RPMI7951 (cell line): ENCODE results near the gene PERP. TPM values are rescaled to one million over a fixed set of nuclear protein-coding genes. Genes with fewer than 3 reads are reported as not detected.
A peak's percentile ranks its signal among the peaks of the same experiment; 100 is the strongest.
"Not testable (repeated sequence)": the region's sequence is repeated elsewhere in the genome, so short reads cannot be mapped to it uniquely, and the experiment has no call there.

Experiments used
- DNase-seq: peaks from one replicate; pipeline ENCODE4 v3.0.0-alpha.2; 2012; ENCODE audit warnings: low read depth
- total RNA-seq: library from RNA; depleted of rRNA; stranded (reverse); fragments of >200 nt; shearing (Covaris generic); gene quantifications from 2 replicates; pipeline ENCODE4 v1.2.3, GENCODE V29; 2014; rRNA removed

PERP gene
- 37.5 and 40.6 TPM in 2 replicates for total RNA-seq

- peak; percentile 76 for DNase-seq
Measured at GRCh38 chr6:138107078-138107751, at the start of gene PERP. Gene PERP, minus strand, starts transcription at chr6:138107419. Its CDS starts 79 bp downstream, at chr6:138107340.

- DNase-seq: no peak
Measured at GRCh38 chr6:138155443-138155842, 48.2 kb upstream of the PERP start.

DNA sequence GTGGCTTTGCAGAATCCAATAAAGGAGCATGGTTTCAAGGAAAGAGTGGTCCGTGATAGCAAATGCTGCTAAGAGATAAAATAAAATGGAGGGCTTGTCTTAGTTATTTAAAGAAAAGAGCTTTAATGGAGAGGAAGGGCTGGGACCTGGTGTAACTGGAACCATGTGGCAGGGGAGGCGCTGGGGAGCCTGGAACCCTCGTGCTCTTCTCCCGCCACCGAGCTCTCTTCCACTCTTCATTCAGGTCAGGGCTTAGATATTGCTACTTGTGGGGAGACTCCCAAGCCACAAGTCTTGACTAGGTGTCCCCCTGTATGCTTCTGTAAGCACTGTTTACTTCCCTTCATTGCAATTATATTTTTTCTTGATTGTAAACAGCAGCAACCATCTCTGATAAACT lies 39.3 kb upstream of the PERP start:
- DNase-seq: no peak

GRCh38 chr6:138145402-138145801 lies 38.2 kb upstream of the PERP start:
- no peak for DNase-seq

DNA sequence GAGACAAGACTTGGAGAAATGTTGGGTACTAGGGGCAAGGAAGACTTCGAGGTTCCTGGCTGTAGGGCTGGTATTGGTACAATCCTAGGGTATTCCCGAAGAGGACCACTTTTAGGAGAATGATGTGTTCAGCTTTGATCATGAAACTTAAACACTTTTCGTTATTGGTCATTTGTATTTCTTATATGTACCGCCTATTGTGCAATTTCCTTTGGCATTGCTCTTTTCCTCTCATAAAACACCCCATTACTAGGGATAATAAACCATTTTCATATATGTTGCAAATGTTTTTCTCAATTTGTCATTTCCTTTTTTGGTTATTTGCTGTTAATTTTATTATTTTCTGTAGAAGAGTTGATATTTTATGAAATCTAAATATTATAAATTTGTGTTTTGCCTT lies 35.6 kb upstream of the PERP start:
- no peak for DNase-seq

DNA sequence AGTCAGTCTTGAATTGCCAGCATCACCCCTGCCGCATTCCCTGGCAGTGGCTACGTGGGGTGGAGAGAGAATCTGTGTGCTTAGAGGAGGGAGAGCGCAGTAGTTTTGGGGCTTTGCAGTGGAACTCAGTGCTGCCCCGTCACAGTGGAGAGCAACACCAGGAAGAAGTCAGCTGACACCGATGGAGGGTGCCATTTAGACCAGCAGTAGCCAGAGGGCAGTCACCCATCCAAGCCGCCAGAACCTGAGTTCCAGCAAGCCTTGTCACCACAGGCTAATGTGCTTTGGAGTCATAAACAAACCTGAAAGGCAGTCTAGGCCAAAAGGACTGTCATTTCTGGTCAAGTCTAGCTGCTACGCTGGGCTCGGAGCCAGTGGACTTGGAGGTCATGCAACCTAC lies 22.0 kb upstream of the PERP start:
- DNase-seq: no peak

DNA sequence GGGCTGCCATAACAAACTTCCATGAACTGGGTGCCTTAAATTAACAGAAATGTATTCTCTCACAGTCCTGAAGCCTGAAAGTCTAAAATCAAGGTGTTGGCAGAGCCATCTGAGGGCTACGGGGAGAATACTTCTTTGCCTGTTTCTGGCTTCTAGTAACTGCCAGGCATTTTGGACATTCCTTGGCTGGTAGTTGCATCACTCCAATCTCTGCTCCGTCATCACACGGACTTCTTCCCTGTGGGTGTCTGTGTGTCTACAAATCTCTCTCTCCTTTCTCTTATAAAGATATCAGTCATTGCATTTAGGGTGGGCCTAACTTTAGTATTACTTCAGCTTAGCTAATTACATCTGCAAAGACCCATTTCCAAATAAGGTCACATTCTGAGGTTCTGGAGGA lies 20.9 kb upstream of the PERP start:
- no peak for DNase-seq

- no peak for DNase-seq
Measured at GRCh38 chr6:138124096-138124495, 16.9 kb upstream of the PERP start.

- no peak for DNase-seq
Measured at GRCh38 chr6:138119976-138120375, 12.8 kb upstream of the PERP start.

DNA sequence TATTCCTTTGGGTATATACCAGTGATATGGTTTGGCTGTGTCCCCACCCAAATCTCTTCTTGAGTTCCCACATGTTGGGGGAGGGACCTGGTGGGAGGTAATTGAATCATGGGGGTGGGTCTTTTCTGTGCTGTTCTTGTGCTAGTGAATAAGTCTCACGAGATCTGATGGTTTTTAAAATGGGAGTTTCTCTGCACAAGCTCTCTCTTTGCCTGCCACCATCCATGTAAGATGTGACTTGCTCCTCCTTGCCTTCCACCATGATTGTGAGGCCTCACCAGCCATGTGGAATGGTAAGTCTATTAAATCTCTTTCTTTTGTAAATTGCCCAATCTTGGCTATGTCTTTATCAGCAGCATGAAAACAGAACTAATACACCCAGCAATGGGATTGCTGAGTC lies 12.0 kb upstream of the PERP start:
- DNase-seq: not testable (repeated sequence)

DNA sequence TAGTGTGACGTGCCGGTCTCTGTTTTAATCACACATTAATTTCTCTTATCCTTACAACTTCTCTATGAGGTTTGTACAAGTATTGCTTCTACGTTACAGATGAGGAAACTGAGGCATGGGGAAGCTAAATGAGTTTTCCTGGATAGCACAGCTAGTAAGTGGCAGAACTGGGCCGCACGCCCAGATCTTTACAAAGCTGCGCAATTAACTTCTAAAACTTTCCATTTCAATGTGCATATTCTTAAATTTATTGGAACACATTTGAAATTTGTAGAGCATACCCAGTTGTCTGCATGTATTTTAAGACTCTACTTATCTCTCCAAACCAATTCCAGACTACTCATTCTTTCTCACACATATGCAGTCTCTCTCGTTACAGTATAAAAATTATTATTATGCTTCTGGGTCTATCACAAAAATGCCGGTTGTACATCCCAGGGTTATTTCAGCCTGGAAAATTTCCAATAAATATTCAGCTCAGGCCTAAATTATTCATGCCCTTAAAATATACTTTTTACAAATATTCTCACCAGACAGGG lies 10.2 kb upstream of the PERP start:
- DNase-seq: no peak

- DNase-seq: no peak
Measured at GRCh38 chr6:138116661-138116999, 9.4 kb upstream of the PERP start.

- peak; percentile 63 for DNase-seq
Measured at GRCh38 chr6:138115877-138116660, 8.8 kb upstream of the PERP start.

- no peak for DNase-seq
Measured at GRCh38 chr6:138115201-138115600, 8.0 kb upstream of the PERP start.

GRCh38 chr6:138113588-138114210 lies 6.5 kb upstream of the PERP start:
- DNase-seq: no peak

- DNase-seq: no peak
Measured at GRCh38 chr6:138110229-138110628, 3.0 kb upstream of the PERP start.

GRCh38 chr6:138109042-138109997 lies 2.1 kb upstream of the PERP start:
- DNase-seq: peak; percentile 58

DNA sequence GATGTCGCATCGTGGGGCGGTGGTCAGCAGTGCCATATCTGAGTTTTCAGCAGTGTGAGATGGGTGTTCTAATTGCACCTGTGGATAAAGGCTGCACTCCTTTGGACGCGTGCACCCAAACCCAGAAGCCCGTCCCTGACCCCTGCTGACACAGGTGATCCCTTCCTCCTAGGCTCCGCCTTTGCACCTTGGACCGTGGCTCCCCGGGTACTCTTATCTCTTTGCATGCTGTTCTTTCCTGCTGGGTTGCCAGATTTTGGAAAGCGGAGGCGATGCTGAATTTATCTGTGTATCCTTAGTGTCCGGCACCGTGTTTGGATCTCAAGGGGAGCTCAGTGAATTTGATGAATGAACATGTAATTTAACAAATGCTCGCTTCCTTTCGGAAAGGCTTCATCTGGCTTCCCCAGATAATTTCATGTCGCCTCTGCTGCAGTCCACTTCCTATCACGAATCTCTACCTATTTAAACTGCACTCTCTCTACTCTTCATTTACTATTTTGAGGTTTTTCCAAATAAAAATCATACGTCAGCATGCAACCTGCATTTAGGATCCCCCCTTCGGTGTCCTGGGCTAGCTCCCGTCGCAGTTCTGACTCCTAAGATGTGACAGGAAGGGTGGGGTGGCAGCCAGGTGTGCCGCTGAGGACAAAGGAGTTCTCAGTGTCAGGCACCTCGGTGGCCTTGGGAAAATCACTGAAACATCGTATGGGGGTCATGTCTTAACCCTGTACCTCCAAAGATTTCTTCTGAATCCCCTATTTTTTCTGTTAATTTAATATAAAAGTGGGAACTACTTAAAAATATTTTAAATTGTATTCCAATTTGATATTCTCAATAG lies 753 bp upstream of the PERP start:
- no peak for DNase-seq

DNA sequence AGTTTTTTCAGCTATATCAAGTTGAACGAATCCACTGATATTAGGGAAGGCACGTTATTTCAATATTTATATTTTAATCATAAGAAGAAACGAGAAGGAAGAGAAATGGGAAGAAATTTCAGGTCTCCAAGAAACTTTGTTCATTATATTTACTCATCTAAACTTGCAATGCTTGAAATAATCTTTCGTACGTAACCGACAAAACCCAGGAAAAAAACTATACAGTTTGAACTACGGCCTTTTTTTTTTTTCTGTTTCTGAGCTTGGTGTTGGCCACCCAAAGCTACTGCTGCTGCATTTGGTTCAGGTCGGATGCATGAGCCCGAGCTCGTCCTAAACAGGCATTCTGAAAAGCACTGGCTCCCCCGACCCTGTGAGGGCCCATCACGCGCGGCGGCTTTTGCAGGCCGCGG lies 548 bp downstream of the PERP start:
- no peak for DNase-seq

- no peak for DNase-seq
Measured at GRCh38 chr6:138105880-138106664, 1.1 kb downstream of the PERP start.
